NCI-H460 (cell line): Measurements from ENCODE around the gene SHB. TPM values are rescaled to one million over a fixed set of nuclear protein-coding genes. Genes with fewer than 3 reads are reported as not detected.
A peak's percentile ranks its signal among the peaks of the same experiment; 100 is the strongest.

Experiments
- DNase-seq: peaks from one replicate; pipeline ENCODE4 v3.0.0-alpha.2; 2016; ENCODE audit warnings: low read depth; ENCODE audit errors: extremely low read depth
- total RNA-seq: library from RNA; depleted of rRNA; stranded (reverse); fragments of >200 nt; shearing (Covaris generic); gene quantifications from 2 replicates; pipeline ENCODE4 v1.2.3, GENCODE V29; 2014

Gene SHB
- total RNA-seq, 1 experiment from 2014 or later: 12.5 TPM

DNA sequence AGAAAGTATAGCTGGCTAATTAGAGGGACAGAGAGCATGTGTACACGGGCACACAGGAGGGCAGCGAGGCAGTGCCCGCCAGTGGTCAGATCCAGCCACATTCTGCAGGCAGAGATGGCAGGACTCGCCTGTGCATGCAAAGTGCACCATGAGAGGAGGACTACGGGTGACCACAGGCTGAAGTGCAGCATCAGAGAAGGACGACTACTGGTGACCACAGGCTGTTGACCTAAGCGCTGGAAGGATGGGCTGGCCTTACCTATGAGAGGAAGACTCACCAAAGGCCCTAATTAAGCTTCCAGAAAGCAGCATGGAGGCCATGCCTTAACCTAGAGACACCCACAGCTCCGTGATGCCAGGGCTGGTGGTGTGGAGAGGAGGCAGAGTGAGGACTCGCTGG, 110.9 kb downstream of the SHB start:
- DNase-seq: no peak

DNA sequence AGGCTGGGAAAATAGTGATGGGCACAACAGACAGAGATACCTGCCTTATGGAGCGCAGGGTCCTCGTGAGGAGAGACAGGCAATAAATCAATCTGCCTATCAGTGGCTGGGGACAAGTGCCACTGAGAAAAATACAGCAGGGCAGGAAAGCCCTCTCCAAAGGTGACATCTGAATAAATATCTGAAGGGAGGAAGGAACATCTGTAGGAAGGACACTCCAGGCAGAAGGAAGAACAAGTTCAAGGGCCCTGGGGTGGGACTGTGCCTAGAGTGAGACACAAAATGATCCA, 111.4 kb downstream of the SHB start:
- no peak for DNase-seq

DNA sequence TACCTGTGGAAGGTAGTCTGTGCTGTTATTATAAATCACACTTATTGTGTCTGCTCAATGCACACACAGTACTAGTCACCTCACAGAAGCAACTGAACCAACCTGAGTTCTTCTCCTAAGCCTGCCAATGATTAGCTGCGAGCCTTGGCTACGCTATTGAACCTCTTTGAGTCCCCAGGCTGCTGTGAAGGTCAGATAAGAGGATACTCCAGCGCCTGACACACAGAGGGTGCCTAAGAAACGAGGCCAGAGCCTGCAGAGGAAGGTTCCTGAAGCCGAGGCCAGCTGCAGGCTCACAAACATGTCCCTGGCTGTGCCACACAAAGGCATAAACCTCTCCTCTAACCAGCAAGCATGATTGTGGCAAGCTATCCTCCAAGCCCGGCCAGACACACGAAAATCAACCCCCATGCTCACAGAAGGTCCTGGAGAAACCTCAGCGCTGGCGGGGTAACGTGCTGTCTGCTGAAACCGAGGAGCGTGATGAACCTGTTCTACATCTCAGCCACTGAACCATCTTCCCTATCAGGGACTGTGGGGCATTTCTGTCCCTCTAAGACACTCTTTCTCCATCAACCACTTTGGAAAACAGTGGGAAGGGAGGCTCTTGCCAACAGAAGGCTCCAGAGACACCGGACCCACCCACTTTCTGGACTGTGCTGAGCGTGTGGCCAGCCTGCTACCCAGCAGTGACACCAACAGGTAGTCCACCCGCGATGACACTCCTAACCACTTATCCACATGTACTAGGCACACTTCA, 111.9 kb downstream of the SHB start:
- DNase-seq: no peak

DNA sequence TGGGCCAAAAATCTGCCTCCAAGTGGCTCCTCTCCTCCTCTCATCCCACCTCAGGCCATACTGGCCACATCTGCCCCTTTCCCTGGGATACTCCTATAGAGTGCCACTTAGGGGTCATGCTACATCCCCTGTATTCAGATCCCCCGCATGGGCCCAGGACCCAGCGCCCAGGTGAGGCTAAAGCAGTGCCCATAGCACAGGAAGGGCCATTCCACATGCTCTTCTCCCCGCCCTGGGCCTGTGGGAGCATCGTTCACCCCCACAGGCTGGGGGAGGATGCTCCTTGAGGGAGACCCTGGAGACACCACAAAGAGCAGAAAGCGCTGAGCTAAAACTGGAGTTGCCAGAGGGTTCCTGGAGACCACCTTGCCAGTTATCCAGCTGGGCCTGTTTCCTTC, 112.6 kb downstream of the SHB start:
- DNase-seq: no peak

DNA sequence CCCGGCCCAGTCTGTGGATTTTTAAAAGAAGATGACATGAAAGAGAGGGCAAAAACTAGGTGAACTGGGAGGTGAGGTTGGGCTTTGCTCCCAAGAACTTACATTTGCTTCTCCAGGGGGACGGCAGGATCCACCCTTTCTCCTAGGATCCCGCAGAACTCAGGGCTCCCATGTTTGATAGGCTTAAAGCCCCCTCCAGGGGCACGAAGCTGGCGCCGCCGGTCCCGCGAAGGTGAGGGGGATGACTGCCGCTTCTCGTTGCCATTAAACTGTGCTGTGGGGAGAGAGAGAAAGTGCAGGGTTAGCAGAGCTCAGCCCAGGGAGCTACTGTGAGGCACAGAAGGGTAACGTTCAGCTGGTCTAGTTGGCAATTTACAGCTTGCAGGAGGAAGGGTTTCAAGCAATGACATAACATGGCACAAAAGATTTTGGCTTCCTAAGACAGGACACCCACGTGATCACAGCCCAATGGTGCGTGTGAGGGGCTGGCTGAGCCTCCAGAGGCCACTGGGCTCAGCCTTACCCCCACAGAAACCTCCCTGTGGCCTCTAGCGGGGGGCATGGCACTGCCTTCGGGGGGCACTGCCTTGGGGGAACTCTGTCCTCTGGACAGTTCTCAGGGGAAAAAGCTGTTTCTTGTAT, 113.1 kb downstream of the SHB start:
- no peak for DNase-seq

DNA sequence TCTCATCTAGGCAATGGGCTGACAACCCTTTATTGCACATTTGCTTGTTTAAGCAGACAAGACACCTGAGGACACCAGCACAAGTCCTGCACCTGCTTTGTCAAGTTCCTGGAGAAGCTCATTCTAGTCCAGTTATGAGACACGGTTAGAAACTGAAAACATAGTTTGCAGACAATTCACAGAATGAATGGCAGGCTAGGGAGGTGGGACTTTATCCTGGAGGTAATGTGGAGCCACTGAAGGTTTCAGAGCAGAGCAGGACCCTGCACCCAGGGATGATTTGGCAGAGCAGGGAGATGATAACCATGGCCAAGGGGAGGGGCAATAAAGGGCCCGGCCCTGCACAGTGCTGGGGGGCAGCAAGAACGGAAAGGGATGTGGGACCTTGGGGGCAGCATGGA, 114.4 kb downstream of the SHB start:
- no peak for DNase-seq

DNA sequence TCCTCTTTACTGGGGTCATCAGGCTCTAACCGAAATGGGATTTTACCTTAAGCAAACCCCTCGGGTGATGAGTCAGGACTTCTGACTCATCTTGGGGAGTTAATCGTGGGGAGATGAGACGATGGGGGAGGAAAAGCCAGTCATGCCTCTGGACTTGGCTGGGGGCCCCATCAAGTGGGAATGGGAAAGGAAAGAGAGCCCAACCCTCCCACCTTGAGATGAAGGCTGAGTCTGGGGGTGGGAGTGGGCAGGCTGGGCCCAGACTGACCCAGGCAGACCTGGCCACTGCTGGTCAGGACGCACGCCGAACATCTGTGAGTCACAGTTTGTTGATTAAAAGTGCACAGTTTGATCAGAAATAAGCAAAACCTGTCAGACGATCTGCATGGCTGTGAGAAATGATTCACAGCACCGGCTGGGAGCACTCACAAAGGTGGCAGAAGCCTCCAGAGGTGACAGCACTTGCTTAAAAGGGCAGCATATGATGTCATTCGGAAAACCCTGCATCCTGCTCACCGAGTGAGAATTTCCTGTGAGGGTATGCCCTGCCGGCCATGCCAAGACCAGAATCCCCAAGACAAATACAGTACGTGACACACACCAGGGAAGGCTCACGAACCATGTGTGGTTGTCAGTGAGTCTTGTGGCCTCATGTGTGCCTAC, 115.1 kb downstream of the SHB start:
- DNase-seq: peak; percentile 52

DNA sequence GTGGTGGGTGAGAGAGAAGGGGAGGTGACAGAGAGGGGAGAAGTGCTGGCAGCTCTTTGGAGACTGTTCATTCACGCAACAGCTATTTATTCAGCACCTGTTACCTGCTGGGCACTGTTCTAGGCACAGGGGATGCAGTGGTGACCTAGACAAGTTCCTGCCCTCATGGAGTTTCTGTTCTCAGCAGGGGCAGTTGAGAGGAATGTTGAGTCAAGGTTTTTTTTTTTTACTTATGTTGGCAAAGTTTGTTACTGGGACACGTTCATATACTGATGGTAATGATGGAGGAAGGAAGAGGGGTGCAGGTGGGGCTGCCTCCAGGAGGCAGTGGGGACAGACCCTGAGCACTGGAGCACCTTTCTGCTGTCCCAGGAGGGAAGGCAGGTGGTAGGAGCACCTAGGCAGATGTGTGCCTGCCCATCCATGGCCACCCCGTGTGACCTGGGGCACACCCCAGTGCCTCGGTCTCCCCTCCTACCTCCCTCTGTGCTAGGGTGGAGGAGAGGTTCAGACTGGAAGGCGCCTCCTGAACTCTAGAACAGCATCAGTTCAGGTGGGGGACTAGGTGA, 115.7 kb downstream of the SHB start:
- no peak for DNase-seq

DNA sequence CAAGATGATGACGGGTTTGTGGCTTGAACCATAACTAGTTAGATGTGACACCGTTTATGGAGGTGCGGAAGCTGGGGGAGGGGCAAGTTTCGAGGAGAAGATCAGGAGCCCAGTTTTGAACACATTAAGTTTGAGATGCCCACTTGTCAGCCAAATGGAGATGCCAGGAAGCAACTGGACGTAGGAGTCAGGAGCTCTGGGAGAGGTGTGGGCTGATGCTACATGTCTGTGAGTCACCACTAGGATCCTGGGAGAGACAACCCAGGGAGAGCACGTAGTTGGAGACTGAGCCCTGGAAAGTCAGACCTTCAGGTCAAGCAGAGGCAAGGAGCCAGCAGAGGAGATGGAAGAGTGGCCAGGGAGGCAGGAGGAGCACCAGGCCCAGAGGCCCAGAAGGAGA, 116.3 kb downstream of the SHB start:
- no peak for DNase-seq

DNA sequence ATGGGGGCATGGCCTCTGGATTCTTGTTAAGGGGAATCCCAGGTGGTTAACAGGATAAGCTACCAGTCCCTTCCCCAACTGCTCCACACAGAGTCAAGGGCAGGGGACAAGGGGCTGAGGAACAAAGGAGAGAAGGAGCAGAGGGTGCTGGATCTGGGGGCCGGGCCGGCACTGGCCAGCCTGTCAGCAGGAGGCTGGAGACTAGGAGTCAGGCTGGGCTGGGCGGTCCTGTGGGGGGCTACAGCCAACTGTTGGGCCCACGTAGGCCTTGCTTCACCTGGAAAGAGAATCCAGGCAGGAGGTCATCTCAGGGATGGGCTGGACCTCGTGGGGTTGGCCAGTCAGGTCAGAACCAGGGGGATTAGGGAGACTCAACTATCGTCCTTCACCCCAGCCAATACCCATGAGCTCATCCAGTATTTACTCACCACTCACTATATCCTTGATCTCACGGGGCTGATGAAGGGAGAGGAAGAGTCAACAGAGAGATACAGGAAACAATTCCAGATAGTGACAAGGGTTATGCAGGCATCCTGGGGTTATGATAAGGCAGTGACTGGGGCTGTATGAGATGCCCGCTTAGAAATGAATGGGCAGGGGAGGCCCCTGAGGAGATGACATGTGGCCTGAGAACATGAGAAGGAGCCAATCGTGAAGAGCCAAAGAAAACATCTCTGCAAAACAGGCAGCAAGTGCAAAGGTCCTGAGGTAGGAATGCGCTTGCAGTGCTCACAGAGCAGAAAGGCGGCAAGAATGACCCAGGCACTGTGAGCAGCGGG, 117.2 kb downstream of the SHB start:
- DNase-seq: no peak

DNA sequence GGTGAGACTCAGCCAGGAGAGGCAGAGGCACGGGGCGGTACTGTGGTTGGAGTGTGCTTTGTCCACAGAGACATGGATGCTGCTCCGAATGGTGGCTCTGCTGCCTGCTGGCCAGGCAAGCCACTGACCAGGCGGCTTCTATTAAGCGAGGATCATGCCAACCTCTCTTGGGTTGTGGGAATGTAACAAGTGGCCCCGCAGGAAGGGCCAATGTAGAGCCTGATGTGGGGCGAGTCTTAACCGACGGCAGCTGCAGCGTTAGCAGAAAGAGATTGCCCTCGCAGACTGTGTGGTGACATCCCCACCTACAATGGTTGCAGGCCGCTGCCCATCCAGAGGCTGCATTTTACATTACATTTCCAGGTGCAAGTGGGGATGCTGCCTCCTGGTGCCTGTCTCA, 118.5 kb downstream of the SHB start:
- no peak for DNase-seq

DNA sequence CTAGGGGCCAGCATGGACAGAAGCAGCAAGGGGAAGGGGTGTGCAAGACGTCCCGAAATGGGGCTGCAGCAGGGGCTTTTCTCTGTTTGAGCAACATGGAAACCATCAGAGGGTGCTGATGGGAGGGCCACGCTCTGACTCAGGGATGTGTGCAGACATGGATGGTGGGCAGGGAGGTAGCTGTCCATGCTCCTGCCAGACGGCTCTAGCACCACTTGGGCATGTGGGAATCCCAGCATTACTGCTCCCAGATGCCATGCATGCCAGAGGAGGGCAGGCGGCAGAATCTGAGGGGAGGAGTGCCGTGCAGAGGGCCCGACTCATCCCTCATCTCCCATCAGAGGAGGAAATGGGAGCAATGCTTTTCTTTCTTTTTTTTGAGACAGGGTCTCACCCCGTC, 119.5 kb downstream of the SHB start:
- DNase-seq: no peak

DNA sequence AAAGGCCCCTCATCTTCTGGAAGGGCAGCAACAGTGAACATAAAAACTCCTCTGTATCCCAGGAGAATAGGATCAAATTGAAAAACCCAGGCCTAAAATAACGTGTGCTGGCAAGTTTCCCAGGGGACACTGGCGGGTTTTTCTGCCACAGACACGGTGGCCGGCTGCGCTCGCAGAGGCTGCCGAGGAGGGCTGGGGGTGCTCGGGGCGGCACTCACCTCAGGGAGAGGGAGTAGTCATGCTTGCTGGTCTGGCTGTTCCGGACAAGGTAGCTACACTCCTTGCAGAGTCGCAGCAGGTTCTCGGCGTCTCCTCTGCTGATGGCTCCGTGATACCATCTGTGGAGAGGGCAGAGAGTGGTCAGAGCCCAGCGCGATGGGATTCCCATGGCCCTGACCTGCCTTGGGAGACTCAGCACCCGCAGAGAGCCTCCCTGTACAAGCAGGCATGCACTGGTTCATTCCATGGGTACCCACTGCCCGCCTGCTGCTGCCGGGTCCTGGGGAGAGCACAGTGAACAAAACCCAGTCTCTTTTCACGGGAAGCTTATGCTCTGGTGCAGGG, 120.5 kb downstream of the SHB start:
- no peak for DNase-seq

DNA sequence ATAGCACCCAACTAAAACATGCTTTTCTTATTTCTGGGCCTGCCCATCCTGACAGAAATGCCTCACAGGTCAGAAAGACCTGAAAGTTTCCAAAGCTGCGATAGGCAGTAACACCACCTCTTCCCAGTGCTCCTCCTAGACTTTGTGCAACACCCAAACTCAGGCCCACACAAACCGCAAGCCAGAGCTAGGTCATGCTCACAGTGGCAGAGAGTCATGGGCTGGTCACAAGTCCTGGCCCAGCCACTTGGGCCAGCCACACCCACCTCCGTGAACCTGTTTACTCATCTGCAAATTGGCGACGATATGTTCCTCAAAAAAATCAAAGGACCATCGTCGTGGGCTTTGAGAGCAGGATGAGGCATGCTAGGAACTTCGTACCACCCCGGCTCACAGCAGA, 121.0 kb downstream of the SHB start:
- DNase-seq: no peak

DNA sequence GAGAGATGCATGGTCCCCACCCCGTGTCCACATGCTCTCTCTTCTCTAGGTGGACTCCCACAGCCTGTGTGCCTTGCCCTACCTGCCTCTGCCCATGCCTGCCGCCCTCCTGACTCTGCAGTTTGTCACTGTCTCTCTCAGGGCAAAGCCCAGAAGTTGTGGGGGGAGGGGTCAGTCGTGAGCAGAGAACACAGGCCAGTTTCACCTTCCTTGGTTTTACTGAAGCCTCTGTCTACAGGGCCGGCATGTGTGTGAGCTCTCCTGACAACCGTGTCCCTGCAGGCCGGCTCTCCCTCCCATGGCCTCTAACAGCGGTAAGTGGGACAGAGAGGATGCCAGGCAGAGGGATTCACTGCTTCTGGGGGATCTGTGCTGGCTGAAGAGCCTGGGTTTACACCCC, 121.6 kb downstream of the SHB start:
- no peak for DNase-seq

DNA sequence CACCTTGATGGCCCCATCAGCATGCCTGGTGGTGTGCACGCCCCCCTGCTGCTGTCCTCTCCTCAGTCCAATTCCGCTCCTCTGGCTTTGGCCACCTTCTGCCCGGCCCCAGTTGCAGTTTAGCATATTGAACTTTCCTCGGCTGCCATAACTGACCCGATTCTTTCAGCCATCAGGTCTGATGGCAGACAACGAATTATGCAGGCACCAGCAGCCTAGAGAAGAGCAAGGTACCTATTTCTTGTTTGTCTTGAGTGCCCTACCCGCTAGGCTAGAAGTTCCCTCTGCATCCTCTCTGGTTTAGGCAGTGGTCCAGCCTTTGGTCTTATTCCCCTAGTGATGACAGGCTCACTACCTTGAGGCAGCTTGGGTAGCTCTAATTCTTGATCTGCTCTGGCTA, 122.1 kb downstream of the SHB start:
- no peak for DNase-seq

DNA sequence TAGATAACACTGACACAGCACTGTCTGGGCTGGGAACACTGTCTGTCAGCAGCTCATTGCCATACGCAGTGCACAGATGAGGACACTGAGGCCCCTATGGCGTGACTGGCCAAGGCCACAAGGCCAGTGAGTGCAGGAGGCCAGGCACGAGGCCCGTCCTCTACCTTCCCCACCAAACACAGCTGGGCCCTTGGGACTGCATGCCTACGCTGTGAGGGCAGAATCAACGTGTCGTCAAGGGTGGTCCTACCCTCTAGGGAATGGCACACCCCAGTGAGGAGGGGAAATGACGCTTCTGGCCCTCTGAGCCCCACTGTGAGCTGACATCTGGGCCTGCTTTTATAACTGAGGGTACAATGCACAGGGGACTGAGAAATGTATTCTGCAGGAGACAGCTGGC, 123.0 kb downstream of the SHB start:
- DNase-seq: no peak

DNA sequence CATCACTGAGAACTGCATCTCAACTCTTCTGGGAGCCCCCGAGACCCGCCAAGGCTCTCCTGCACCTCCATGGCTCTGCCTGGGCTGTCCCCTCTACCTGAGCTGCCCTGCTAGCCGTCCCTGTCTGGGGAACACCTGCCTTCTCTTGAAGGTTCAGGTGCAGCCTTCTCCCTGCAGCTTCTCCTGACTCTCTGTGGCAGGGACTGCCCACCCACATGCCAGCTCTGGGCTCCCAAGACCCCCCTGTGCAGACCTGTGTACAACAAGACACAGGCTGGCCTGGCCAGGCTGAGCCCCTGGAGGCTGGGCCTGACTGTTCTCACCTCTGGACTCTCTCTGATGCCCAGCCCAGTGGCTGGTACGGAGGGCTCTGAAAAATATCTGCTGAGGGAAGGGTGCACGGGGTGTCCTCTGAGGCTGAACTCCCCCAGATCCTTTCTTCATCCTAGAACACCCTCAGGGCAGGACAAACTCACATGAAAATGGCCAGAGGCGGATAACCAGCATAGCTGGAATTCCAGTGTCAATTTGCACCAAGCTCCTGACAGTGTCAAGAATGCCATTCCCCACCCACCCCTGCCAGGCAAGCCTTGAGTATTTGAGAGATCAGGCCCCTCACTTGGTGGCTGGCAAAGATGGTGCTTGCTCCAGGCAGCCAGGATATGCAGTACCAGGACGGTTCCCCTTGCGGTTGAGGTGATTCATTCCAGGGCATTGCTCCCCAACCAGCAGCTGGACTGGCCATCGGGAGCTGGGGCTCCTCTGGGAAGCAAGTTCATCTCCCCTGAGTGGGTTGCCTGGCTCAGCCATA, 124.2 kb downstream of the SHB start:
- DNase-seq: no peak

DNA sequence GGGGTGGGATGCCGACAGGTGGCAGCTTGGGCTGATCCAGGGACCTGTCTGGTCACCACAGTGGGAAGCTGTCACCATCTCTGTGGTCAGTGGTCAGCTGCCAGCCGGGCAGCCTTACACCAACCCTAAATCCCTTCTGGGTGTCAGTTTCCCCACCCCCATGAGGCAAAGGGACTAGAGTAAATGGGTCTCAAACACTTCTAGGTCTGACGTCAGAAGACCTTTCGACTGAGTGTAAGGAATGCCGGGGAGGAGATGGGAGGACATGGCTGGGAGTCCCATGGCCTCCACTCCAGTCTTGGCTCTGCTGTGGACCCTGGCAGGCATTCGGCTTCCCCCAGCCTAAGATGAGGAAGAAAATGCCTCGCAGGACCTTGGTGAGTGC, 124.8 kb downstream of the SHB start:
- no peak for DNase-seq
